ENCODE results near the gene PELI2.

PELI2 gene

DNA sequence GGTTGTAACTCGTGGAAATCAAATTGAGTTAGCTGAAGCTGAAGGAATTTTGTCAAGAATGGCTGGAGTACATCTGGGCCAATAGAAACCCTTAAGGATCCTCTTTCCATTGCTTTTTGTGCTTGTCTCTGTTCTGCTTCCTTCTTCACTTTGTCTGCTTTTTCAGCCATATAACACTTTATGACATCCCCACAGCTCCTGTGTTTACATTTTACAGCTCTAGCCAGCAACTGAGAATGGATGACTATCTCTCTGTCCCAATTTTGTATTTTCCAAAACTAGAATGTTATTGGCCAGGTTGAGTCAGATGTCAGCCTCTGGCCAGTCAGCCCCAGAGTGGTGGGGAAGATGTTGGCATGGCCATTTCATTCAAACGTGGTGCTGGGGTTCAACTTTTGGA lies 57.6 kb downstream of the PELI2 start:
- no peak for DNase-seq

DNA sequence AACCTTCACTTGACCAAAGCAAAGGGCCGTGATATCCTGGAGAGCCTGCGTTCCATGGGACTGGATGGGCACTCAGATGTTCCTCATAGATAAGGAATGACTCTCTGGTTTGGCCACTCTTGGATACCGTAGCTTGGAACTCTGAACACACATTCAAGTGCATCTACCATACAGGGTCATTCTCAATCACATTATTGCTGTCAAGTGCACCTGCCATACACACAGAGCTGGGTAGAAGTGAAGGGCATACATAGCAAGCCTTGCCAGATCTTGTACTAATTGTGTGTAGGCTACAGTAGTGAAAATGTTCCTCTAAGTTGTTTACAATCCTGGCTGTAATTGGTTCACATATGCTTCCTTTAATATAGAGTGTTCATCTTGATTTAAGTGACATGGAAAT lies 58.3 kb downstream of the PELI2 start:
- DNase-seq, result peak in 1 of 2 experiments; percentile 11

DNA sequence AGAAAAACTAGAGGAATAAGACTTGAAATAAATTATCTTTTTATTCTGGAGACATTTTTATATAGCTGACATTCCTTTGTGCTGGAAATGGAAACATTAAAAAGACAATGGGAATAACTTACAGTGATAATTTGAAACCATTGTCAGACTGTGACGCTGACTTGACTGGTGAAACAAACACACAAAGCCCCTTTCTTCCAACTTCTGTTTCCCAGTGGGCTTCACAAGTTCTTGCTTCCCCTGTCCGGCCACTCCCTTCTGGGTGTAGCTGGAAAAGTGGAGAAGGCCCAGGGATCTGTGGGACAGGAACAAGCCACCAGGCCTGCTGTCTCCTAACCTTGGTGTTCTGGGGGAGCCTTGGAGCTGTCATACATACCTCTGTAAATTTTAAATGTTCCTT lies 58.8 kb downstream of the PELI2 start:
- no peak for DNase-seq

DNA sequence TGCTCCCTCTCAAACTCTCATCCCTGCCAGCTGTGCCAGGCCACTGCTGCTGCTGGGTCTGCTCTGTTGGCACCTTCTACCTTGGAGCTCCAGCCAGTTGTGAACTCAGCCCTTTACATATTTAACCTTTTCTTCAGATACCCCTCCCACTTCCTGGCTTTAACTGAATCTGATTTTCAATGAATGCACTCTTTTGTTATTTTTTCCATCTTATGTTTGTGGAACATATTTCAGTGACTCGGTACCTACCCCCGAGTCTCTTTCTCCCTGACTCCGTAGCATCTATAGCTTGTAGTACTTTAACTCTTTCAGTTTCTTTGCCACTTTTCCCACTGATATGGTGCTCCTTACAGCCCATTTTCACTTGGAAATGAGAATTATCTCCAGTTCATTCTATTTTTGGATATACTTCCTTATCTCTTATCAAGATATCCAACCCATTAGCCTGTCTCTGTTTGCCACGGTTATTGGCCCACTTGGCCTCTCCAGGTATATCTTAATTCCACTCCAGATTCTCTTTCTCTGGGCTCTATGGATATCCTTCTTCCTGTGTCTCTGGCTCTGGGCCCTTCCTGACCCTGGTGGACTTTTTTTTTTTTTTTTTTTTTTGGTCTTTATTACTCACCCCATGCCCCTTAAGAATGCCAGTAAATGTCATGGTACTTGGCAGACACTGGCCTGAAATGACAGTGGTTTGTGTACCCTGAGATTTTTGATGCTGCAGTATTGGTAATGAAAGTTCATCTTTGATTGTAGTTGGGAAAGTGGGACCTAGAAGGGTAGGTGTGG lies 62.7 kb downstream of the PELI2 start:
- DNase-seq, result peak in 1 of 2 experiments; percentile 35

DNA sequence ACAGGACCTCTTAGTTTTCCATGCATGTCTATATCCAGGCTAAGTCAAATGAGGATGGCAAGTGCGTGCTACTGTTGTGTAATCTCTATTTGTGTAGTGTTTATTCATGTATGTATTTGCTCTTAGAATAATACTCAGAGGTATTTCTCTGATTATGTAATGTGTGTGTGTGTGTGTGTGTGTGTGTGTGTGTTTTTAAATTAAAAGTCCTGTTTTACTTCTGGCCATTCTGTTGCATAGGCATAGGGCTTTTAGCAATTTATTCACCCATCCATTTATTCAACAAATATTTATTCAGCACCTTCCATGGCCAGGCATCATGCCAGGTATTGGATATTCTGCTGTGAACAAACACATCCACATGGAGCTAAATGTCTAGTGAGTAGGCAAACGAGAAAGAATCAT lies 63.5 kb downstream of the PELI2 start:
- DNase-seq, result peak; percentile 95 to 99

GRCh38 chr14:56182410-56182809 lies 64.2 kb downstream of the PELI2 start:
- no peak for DNase-seq

DNA sequence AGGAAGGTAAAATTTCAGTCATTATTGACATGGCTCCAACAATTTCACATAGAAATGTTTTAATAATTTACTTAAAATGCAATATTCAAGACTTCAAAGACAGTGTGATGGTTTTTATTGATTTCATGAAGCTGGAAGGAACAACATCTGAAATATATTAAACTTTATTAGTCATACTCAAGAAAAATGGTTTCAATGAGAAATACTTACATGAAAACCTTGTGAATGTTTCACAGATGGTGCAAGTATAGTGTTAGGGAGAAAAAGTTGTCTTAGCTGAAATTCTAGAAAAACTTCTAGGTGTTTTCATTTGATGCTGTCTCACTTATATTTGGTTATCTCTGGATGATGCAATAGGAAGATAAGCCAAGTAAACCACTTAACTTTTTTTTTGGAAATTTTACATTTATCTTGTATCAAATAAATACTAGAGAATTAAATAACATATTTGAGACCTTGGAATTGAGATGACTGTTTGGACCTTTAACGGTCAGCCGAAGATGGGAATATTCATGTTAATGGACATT lies 65.5 kb downstream of the PELI2 start:
- no peak for DNase-seq

GRCh38 chr14:56185992-56186391 lies 67.8 kb downstream of the PELI2 start:
- DNase-seq, result peak; percentile 14 to 59

GRCh38 chr14:56187736-56188135 lies 69.5 kb downstream of the PELI2 start:
- DNase-seq, result no peak

DNA sequence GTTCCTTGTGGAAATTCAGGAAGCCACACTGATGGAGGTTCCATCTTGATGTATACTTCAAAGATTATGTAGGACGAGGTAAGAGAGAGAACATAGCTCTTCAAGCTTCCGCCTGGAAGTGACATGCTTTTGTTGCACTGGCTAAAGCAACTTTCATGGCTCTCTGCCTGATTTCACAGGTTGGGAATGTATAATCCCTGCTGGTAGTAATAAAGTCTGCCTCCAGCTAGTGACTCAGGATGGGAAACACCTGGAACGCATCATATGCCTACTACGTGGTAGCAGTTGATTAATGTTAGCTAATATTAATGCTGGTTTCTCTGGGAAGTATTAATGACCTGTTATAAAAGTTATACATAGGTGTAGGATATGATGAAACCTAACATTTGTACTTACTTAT lies 71.1 kb downstream of the PELI2 start:
- no peak for DNase-seq

DNA sequence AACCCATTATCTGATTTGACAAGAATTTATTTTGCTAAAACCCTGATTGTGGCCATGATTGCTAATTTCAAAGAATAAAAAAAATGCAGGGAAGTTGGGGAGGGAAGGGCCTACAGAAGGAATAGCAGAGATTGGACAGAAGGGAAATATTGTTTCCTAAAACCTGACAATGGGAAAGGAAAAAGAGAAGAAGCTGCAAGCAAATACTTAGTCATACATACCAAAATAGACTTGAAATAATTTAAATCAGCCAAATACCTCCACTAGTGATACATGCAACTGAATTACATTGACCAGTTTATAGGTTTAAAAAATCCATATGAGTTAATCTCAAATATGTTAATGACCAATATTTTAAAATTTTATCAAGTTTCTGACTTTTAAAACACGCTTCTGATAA lies 75.1 kb downstream of the PELI2 start:
- DNase-seq, result no peak

DNA sequence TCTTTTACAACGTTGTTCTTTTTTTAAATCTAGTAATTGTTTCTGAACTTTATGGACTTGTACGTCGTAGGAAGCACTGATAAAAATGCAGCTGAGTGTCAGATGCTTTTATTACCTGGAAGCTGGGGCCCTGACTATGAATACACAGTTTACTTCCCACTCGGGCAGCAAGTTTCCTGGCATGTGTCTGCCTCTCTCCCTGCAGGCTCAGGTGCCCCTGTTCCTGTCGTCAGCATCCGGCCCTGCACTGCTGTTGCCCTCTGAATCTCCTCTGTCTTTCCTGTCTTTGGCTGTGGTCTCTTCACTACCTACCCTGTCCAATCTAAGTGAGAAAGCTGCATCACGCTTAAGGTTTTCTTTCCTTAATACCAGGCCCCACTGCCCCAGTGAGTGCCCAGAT lies 75.8 kb downstream of the PELI2 start:
- DNase-seq, result no peak

GRCh38 chr14:56195223-56195622 lies 77.0 kb downstream of the PELI2 start:
- no peak for DNase-seq

- DNase-seq, result peak; percentile 55 to 92
Measured at GRCh38 chr14:56195704-56196103, 77.5 kb downstream of the PELI2 start.

GRCh38 chr14:56196274-56196673 lies 78.1 kb downstream of the PELI2 start:
- DNase-seq, result no peak

DNA sequence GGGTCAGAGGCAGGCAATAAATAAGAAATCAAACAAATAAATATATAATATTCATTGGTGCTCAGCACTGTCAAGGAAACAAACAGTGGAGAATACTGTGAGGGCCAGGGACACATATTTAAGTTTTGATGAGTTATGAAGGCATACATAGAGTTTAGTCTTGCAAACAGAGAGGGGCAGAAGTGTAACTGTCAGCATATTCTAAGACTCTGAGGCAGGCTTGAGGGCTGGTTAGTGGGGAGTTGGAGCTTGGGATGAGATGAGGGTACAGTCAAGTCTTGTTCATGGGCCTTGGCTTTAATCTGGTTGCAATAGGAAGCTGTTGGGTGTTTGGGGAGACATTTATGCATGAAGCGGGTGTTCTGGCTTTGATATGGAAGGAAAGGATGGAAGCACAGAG lies 78.9 kb downstream of the PELI2 start:
- DNase-seq, result no peak

GRCh38 chr14:56198438-56198837 lies 80.2 kb downstream of the PELI2 start:
- DNase-seq, result no peak

DNA sequence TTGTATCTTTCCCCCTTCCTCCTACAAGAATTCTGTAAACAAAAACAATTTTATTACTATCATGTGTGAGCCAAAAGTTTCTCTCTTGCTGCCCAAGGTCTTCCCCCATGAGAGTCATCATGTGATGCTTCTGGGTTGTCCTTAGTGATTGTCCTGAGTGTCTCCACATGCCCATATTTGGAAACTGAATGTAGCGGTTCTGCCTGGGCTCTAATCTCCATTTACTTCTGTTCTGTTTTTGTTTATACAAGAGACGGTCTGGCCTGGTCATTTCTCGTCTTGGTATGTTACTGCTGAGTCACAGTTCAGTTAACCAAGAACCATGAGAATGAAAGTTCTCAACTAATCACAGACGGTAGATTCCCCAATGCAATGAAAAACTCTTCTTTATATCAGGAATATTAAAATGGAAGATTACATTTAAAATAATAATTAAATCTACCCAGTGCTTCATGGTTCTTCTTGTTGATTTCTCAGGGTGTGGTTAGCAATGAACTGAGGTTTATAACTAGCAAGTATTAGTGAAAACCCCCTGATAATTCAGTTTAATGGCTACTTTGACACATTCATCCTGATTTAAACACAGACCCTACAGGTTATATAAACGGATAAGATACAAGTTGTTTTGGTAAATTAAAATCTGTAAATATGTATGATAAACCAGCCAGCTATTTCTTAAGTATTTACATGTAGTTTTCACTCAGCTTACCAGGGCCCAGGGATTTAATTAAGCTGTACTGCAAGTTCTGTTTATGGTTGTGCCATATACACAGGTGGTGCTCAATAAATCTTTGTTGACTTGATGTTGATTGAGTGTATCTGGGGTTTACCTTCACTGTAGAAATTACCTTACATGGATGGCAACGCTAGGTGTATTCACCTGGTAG lies 81.1 kb downstream of the PELI2 start:
- peak in 1 of 2 experiments; percentile 19 for DNase-seq

DNA sequence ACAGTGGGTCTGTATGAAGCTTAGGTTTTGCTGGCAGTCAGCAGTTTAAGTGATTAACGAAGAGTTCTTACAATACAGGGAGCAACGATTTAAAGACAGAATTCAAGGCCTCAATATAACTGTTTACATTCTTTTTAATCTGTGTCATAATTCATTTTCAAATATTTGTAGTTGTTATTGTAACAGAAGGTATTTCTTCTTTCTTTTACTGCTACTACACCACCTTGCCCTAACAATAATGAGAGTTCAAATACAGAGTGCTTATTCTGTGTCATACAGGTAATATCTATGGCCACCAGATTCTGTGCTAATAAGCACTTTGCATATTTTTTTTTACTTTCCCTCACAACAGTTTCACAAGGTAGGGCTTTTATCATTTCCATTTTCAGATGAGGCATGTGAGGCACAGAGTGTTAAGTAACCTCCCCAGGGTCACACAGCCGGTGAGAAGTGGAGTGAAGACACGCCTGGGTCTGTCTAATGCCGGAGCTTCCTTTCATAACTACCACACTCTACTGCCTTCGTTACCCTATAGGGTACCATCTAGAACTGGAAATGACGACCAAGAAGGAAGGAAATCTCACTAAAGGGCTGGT lies 81.9 kb downstream of the PELI2 start:
- peak; percentile 24 to 68 for DNase-seq

DNA sequence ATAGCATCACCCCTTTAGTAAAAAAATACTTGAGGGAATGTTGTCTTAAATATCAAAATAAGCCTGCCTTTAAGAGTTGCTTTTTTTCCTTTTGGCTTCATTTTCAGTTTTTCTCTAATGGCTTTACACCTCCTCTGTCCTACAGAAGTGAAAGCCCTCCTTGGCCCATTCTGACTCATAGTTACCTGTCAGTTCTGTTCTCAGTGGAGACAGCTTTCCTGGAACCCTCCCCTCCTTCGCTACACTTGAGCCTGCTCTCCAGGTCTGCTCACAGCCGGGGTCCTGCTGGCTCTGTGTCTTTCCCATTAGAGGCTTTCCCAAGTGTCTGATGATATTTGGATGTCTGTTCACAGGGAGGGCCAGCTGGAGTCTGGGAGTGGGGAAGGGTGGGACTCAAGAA lies 84.0 kb downstream of the PELI2 start:
- DNase-seq, result no peak

DNA sequence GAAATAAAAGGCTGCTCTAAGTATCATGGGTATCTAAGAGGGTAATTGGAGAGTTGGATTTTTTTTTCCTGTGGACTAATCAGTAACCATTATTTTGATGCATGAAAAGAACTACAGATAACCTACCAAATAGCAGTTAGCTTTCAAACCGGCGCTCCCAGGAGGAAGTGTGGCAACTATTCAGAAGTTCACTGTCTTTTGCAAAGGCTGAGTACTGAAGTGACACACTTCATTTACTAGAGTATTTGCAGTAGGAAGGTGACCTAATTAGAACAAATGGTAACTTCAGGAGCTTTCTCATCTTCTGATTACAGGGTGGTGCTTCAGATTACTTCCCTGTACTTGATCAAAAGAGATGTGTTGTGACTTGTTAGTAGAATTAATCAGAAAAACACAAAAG lies 87.7 kb downstream of the PELI2 start:
- no peak for DNase-seq

GRCh38 chr14:56206596-56206995 lies 88.4 kb downstream of the PELI2 start:
- no peak for DNase-seq

GRCh38 chr14:56207626-56208292 lies 89.5 kb downstream of the PELI2 start:
- no peak for DNase-seq

Data from NCI-H2081 (cell line).